K562 (cell line): ENCODE data around the gene FHIT.

Source experiments
- KLF10 ChIP-seq: fragments of 250-450 bp; sonication (Bioruptor Pico); IDR thresholded peaks from 2 replicates; pipeline ENCODE4 v1.6.1; 2021; ENCODE audit warnings: matching md5 sums
- PCBP1 ChIP-seq: fragments of 200-400 bp; formaldehyde crosslinking; IDR thresholded peaks from 2 replicates; pipeline ENCODE4 v1.6.1; 2018; ENCODE audit warnings: mild to moderate bottlenecking, low read depth, low read length; ENCODE audit not compliant: poor library complexity, severe bottlenecking
- PHF8 ChIP-seq: fragments of 200-600 bp; sonication (generic); IDR thresholded peaks from 2 replicates; pipeline ENCODE4 v1.6.1; 2012; ENCODE audit warnings: mixed run types, mild to moderate bottlenecking, inconsistent platforms, low read length, moderate library complexity, borderline replicate concordance
- RFX5 ChIP-seq: IDR thresholded peaks from 2 replicates; pipeline ENCODE4 v1.6.1; 2011; ENCODE audit warnings: low read depth, mild to moderate bottlenecking, improper control_type of control experiment, low read length
- SAFB2 ChIP-seq: fragments of 200-400 bp; formaldehyde crosslinking; IDR thresholded peaks from 2 replicates; pipeline ENCODE4 v1.6.1; 2018; ENCODE audit warnings: borderline replicate concordance, low read length, low read depth, moderate library complexity; ENCODE audit not compliant: severe bottlenecking
- SP2 ChIP-seq: IDR thresholded peaks from 2 replicates; pipeline ENCODE4 v1.6.1; 2011; ENCODE audit warnings: mild to moderate bottlenecking, low read depth, low read length, moderate library complexity; ENCODE audit not compliant: poor library complexity, severe bottlenecking; ENCODE audit errors: extremely low read depth
- WHSC1 ChIP-seq: IDR thresholded peaks from one replicate; pipeline ENCODE4 v1.6.1; 2012; ENCODE audit warnings: low read length, control low read depth, inconsistent platforms
- ZBTB2 ChIP-seq: fragments of 450-650 bp; IDR thresholded peaks from 2 replicates; pipeline ENCODE4 v1.6.1; 2016; ENCODE audit warnings: antibody characterized with exemption
- ZNF133 ChIP-seq: fragments of 250-450 bp; sonication (Bioruptor Pico); IDR thresholded peaks from 2 replicates; pipeline ENCODE4 v1.4.0; 2020; ENCODE audit warnings: mild to moderate bottlenecking
- ZNF311 ChIP-seq: fragments of 250-450 bp; sonication (Bioruptor Pico); IDR thresholded peaks from 2 replicates; pipeline ENCODE4 v1.4.0; 2020; ENCODE audit warnings: mild to moderate bottlenecking, moderate library complexity
- ZNF354B ChIP-seq: fragments of 250-450 bp; sonication (Bioruptor Pico); IDR thresholded peaks from 2 replicates; pipeline ENCODE4 v1.4.0; 2020
- TF ChIP-seq, protein P1 (sequence below): IDR thresholded peaks from 3 replicates; pipeline ENCODE4 v1.6.1; 2011; ENCODE audit warnings: borderline replicate concordance, mild to moderate bottlenecking, moderate library complexity; ENCODE audit not compliant: insufficient read length; ENCODE audit errors: extremely low read depth
- TF ChIP-seq, protein P2 (sequence below): sonication (generic); formaldehyde crosslinking; IDR thresholded peaks from 2 replicates; pipeline ENCODE4 v1.8.0; 2022; ENCODE audit warnings: mild to moderate bottlenecking, missing genetic modification reagents

DNA sequence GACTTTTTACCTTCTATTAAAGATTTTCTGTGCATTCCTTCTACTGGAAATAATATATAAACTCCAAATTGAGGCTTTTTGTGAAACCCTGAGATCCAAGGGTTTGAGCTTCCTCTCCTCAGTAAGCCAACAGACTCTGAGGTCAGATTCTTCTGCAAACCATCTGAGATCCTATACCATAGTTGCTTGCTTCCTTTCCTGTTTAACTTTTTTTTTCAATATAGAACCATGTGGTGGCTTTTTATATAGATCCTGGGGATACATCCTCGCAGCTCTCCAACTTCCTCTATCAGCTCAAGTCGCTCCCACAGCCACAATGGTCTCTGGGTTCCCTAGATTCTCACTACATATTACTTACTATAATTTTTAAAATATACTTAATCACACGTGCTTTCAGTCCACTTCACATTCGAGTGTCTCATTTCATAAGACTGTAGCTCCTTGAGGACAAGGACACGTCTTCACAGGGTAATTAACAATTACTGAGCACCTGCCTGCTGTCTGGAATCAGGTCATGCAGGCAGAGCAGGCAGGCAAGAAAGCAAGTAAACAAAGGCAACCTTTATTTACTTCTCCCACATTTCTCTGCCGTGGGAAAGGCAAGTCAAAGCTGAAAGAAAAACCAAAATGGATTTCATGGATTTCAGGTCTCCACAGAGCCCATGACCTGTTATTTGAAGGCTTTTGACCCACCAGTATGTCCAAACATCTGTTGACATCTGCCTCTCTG lies 941.5 kb downstream of the FHIT start:
- TF ChIP-seq, protein P1, sequence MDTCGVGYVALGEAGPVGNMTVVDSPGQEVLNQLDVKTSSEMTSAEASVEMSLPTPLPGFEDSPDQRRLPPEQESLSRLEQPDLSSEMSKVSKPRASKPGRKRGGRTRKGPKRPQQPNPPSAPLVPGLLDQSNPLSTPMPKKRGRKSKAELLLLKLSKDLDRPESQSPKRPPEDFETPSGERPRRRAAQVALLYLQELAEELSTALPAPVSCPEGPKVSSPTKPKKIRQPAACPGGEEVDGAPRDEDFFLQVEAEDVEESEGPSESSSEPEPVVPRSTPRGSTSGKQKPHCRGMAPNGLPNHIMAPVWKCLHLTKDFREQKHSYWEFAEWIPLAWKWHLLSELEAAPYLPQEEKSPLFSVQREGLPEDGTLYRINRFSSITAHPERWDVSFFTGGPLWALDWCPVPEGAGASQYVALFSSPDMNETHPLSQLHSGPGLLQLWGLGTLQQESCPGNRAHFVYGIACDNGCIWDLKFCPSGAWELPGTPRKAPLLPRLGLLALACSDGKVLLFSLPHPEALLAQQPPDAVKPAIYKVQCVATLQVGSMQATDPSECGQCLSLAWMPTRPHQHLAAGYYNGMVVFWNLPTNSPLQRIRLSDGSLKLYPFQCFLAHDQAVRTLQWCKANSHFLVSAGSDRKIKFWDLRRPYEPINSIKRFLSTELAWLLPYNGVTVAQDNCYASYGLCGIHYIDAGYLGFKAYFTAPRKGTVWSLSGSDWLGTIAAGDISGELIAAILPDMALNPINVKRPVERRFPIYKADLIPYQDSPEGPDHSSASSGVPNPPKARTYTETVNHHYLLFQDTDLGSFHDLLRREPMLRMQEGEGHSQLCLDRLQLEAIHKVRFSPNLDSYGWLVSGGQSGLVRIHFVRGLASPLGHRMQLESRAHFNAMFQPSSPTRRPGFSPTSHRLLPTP = no peak
- TF ChIP-seq ZBTB2 (no peak), PCBP1 (no peak), SP2 (no peak), ZNF133 (CRISPR knock-in tag) (no peak), PHF8 (no peak), ZNF354B (no peak), RFX5 (no peak), KLF10 (CRISPR knock-in tag) (no peak), ZNF311 (no peak), SAFB2 (no peak), WHSC1 (no peak)
- TF ChIP-seq, protein P2, sequence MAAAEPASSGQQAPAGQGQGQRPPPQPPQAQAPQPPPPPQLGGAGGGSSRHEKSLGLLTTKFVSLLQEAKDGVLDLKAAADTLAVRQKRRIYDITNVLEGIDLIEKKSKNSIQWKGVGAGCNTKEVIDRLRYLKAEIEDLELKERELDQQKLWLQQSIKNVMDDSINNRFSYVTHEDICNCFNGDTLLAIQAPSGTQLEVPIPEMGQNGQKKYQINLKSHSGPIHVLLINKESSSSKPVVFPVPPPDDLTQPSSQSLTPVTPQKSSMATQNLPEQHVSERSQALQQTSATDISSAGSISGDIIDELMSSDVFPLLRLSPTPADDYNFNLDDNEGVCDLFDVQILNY (CRISPR knock-in tag) = no peak
